Endothelial cell of umbilical vein (primary cell): ENCODE results near the gene ACTMAP. TPM values are rescaled to one million over a fixed set of nuclear protein-coding genes. Genes with fewer than 3 reads are reported as not detected.

ENCODE experiments used
- BruUV-seq: library from RNA; stranded (reverse); fragments of 400-500 nt; replicated peaks from 2 replicates; lab custom pipeline; 2021; lab: Mats Ljungman, UMichigan
- CTCF ChIA-PET: fragments of 300-600, 350-600 bp; sonication (Branson Sonifier 250); formaldehyde crosslinking; loops from one replicate; lab custom pipeline; 2021; ENCODE audit warnings: antibody characterized with exemption, inconsistent platforms; lab: Charles Lee
- POLR2A ChIA-PET: fragments of 300-600, 350-600 bp; sonication (Branson Sonifier 250); formaldehyde crosslinking; loops from one replicate; lab custom pipeline; 2021; ENCODE audit warnings: antibody characterized with exemption, inconsistent platforms; lab: Charles Lee
- DNase-seq: peaks from one replicate; pipeline ENCODE4 v3.0.0-alpha.2; 2011; ENCODE audit warnings: low read depth, low spot score
- FAIRE-seq: peaks from 2 replicates; lab custom pipeline; 2011; peaks lifted over from hg19 to GRCh38; lab: Jason Lieb, UNC
- H2AFZ ChIP-seq: 2 replicates; pipeline ENCODE4 v1.6.0; 2012; ENCODE audit warnings: low read depth, low read length, control low read depth, inconsistent platforms
- H3K27ac ChIP-seq: 2 replicates; pipeline ENCODE4 v1.5.1; 2011; ENCODE audit warnings: low read depth, mild to moderate bottlenecking, control low read depth, low read length, moderate library complexity; ENCODE audit not compliant: insufficient read depth
- H3K27me3 ChIP-seq, 2 experiments: 2 replicates each; pipeline versions ENCODE4 v1.6.0 to v1.6.1; 2011; ENCODE audit warnings: low read length in 2 of 2, mixed read lengths in 1 of 2; ENCODE audit not compliant: control insufficient read depth in 2 of 2, insufficient read depth in 2 of 2
- H3K36me3 ChIP-seq, 2 experiments: 2 replicates in 1 of 2; 3 replicates in 1 of 2; pipeline ENCODE4 v1.5.1; 2011; ENCODE audit warnings: low read length in 2 of 2, mild to moderate bottlenecking in 1 of 2, moderate library complexity in 1 of 2; ENCODE audit not compliant: control insufficient read depth in 2 of 2, insufficient read depth in 2 of 2; ENCODE audit errors: extremely low read depth in 1 of 2
- H3K4me1 ChIP-seq: 3 replicates; pipeline ENCODE4 v1.5.1; 2011; ENCODE audit warnings: mild to moderate bottlenecking, low read length; ENCODE audit not compliant: control insufficient read depth, insufficient read depth; ENCODE audit errors: extremely low read depth
- H3K4me2 ChIP-seq: 2 replicates; pipeline ENCODE4 v1.6.1; 2011; ENCODE audit warnings: low read length, control low read depth, mixed read lengths; ENCODE audit not compliant: insufficient read depth
- H3K4me3 ChIP-seq, 3 experiments: fragments of 200-600 bp in 1 of 3; sonication (generic), shearing (Covaris generic) in 1 of 3; replicated peaks in 1 of 3; 2 replicates each; pipeline ENCODE4 v1.5.1; 2011 to 2016; ENCODE audit warnings: control low read depth in 3 of 3, low read length in 3 of 3, mild to moderate bottlenecking in 2 of 3, inconsistent platforms in 1 of 3, low read depth in 1 of 3, moderate library complexity in 1 of 3; ENCODE audit not compliant: insufficient read depth in 1 of 3
- H3K79me2 ChIP-seq: 2 replicates; pipeline ENCODE4 v1.6.0; 2012; ENCODE audit warnings: low read length, inconsistent platforms; ENCODE audit not compliant: control insufficient read depth, insufficient read depth
- H3K9ac ChIP-seq: replicated peaks from 2 replicates; pipeline ENCODE3; 2011; ENCODE audit warnings: low read length, control low read depth; ENCODE audit not compliant: insufficient read depth; ENCODE audit errors: extremely low read depth
- H3K9me1 ChIP-seq: replicated peaks from 3 replicates; pipeline ENCODE4 v1.6.0; 2011; ENCODE audit warnings: mild to moderate bottlenecking, low read length; ENCODE audit not compliant: control insufficient read depth, insufficient read depth; ENCODE audit errors: extremely low read depth
- H3K9me3 ChIP-seq: replicated peaks from 2 replicates; pipeline ENCODE4 v1.5.1; 2012; ENCODE audit warnings: low read length, inconsistent platforms; ENCODE audit not compliant: control insufficient read depth, insufficient read depth
- H4K20me1 ChIP-seq: replicated peaks from 2 replicates; pipeline ENCODE3; 2011; ENCODE audit warnings: mild to moderate bottlenecking, low read length; ENCODE audit not compliant: control insufficient read depth, insufficient read depth; ENCODE audit errors: extremely low read depth
- EZH2 ChIP-seq: IDR thresholded peaks from 2 replicates; pipeline ENCODE4 v1.6.1; 2012; ENCODE audit warnings: borderline replicate concordance, low read depth, mild to moderate bottlenecking, moderate library complexity, low read length, inconsistent platforms; ENCODE audit not compliant: severe bottlenecking
- FOS ChIP-seq: IDR thresholded peaks from 2 replicates; pipeline ENCODE4 v1.6.1; 2011; ENCODE audit warnings: mild to moderate bottlenecking, low read length, moderate library complexity, borderline replicate concordance; ENCODE audit not compliant: insufficient read depth
- JUN ChIP-seq: IDR thresholded peaks from 2 replicates; pipeline ENCODE4 v1.6.1; 2011; ENCODE audit warnings: borderline replicate concordance, low read depth; ENCODE audit not compliant: insufficient read length, insufficient read depth
- MYC ChIP-seq: IDR thresholded peaks from one replicate; pipeline ENCODE4 v1.6.1; 2011; ENCODE audit warnings: mild to moderate bottlenecking, low read depth, low read length
- POLR2A ChIP-seq: IDR thresholded peaks from 2 replicates; pipeline ENCODE4 v1.6.1; 2012; ENCODE audit warnings: low read depth, mild to moderate bottlenecking, control low read depth, low read length
- POLR2AphosphoS5 ChIP-seq: IDR thresholded peaks from 2 replicates; pipeline ENCODE4 v1.6.1; 2012; ENCODE audit warnings: low read depth, mild to moderate bottlenecking, control low read depth, low read length, moderate library complexity; ENCODE audit not compliant: insufficient read depth
- dilution Hi-C: fragments of 300-500 bp; cut with MboI; formaldehyde crosslinking; loops from one replicate; pipeline ENCODE4 v1.15.0; 2019; ENCODE audit warnings: low sequenced_read_pairs; ENCODE audit not compliant: extremely low pct_ligation_motif_present
- intact Hi-C: fragments of 100-400 bp; cut with micrococcal nuclease; formaldehyde crosslinking; loops from one replicate; pipeline ENCODE4 v1.10.0; 2022
- polyA plus RNA-seq, 4 experiments: library from polyadenylated mRNA; depleted of rRNA in 3 of 4; stranded (reverse) in 3 of 4; unstranded in 1 of 4; fragments of >200 nt; gene quantifications; 2 replicates each; pipeline versions ENCODE4 v1.2.1 to v1.2.3, GENCODE V29; 2011 to 2012; ENCODE audit warnings: missing spikeins in 1 of 4
- total RNA-seq: library from RNA; stranded (reverse); gene quantifications from 2 replicates; pipeline ENCODE4 v1.2.3, GENCODE V29; 2021

Gene ACTMAP
- total and polyA plus RNA-seq, 2 donors (not counting 3 experiments of a cell fraction or from before 2014, with no cell fraction given) = 5.2 to 9.1 TPM

- Histone ChIP-seq H3K4me3 (peak within 1 kb of the TSS; percentile 39 to 78 (median 53)), H2AFZ (peak within 1 kb of the TSS; percentile 69), H3K4me1 (peaks cover 51% of the 10 kb centered on the region), H3K9ac (peak within 1 kb of the TSS; percentile 81), H4K20me1 (no peaks in the 10 kb centered on the region), H3K9me3 (no peaks in the 10 kb centered on the region), H3K9me1 (no peaks in the 10 kb centered on the region), H3K36me3 (no peaks in the 10 kb centered on the region), H3K27me3 (no peaks in the 10 kb centered on the region), H3K27ac (peak within 1 kb of the TSS; percentile 94), H3K4me2 (peak within 1 kb of the TSS; percentile 82), H3K79me2 (peaks cover 39% of the 10 kb centered on the region)
- TSS peak; percentile 54 for BruUV-seq
- peak; percentile 62 for TF ChIP-seq POLR2A
- no peak for TF ChIP-seq JUN
- TF ChIP-seq POLR2AphosphoS5 = peak; percentile 67
- dilution Hi-C loops (no loop called here), intact Hi-C loops (loop anchor here (1.0 to 2.0 kb wide), 3 partner anchors 34 to 82 kb away; partner anchors contain the start of genes ACTMAP, EGLN2 and RAB4B)
- CTCF ChIA-PET = interaction anchor here (0.7 to 2.2 kb wide), 8 partner anchors 15 to 428 kb away, joined by 3 to 13 read pairs (median 5); partner anchors contain the start of genes ACTMAP, EGLN2 and RAB4B
- POLR2A ChIA-PET = interaction anchor here (1.4 to 2.2 kb wide), 2 partner anchors 34 to 61 kb away, joined by 5 to 9 read pairs; partner anchors contain the start of genes ACTMAP, RAB4B and SNRPA
- FAIRE-seq (no peak), DNase-seq (peak; percentile 97)
Measured at GRCh38 chr19:40716482-40717324, 33.6 kb downstream of the ACTMAP start, which contains the start of the genes COQ8B and ITPKC. COQ8B (minus strand) TSS chr19:40716886; CDS start chr19:40714632, 2,254 bp downstream. ITPKC (plus strand) TSS chr19:40717112; CDS start chr19:40717136, 24 bp downstream.

GRCh38 chr19:40716031-40716481 is 34.2 kb downstream of the ACTMAP start:
- TF ChIP-seq EZH2 (no peak), JUN (peak; percentile 2), MYC (no peak), FOS (peak; percentile 8), POLR2AphosphoS5 (no peak)
- peak overlapping the region in 2 of 3 experiments; percentile 53 to 54 for H3K4me3 ChIP-seq
- DNase-seq (peak; percentile 90), FAIRE-seq (no peak)
- peaks cover 37% of the 10 kb centered on the region for H3K79me2 ChIP-seq
- peak overlapping the region; percentile 67 for H3K4me2 ChIP-seq
- H3K4me1 ChIP-seq = peaks cover 45% of the 10 kb centered on the region
- H3K36me3 ChIP-seq = no peaks in the 10 kb centered on the region
- no peaks in the 10 kb centered on the region for H4K20me1 ChIP-seq
- dilution Hi-C loops (no loop called here), intact Hi-C loops (loop anchor here (2.0 kb wide), 1 partner anchor 83 kb away; the partner anchor contains the start of gene EGLN2)
- ChIA-PET POLR2A (interaction anchor here (1.4 to 2.2 kb wide), 2 partner anchors 35 to 62 kb away, joined by 5 to 9 read pairs; partner anchors contain the start of genes ACTMAP, RAB4B and SNRPA), CTCF (interaction anchor here (1.0 to 2.2 kb wide), 5 partner anchors 15 to 103 kb away, joined by 3 to 13 read pairs (median 5); partner anchors contain the start of genes ACTMAP and EGLN2)
- H2AFZ ChIP-seq = peak overlapping the region; percentile 69
- no TSS peak for BruUV-seq
- H3K27me3 ChIP-seq = no peaks in the 10 kb centered on the region
- no peaks in the 10 kb centered on the region for H3K9me1 ChIP-seq
- peak overlapping the region; percentile 81 for H3K9ac ChIP-seq
- H3K27ac ChIP-seq = peak overlapping the region; percentile 94
- no peaks in the 10 kb centered on the region for H3K9me3 ChIP-seq
